NCI-H1417 (cell line): ENCODE results near the gene SEC24D.
"Not testable (repeated sequence)": the region's sequence is repeated elsewhere in the genome, so short reads cannot be mapped to it uniquely, and the experiment has no call there.

ENCODE experiments used
- DNase-seq, 3 experiments: peaks; one replicate each; lab custom pipeline; 2025; lab: John Stamatoyannopoulos, UW

The SEC24D gene, protein sequence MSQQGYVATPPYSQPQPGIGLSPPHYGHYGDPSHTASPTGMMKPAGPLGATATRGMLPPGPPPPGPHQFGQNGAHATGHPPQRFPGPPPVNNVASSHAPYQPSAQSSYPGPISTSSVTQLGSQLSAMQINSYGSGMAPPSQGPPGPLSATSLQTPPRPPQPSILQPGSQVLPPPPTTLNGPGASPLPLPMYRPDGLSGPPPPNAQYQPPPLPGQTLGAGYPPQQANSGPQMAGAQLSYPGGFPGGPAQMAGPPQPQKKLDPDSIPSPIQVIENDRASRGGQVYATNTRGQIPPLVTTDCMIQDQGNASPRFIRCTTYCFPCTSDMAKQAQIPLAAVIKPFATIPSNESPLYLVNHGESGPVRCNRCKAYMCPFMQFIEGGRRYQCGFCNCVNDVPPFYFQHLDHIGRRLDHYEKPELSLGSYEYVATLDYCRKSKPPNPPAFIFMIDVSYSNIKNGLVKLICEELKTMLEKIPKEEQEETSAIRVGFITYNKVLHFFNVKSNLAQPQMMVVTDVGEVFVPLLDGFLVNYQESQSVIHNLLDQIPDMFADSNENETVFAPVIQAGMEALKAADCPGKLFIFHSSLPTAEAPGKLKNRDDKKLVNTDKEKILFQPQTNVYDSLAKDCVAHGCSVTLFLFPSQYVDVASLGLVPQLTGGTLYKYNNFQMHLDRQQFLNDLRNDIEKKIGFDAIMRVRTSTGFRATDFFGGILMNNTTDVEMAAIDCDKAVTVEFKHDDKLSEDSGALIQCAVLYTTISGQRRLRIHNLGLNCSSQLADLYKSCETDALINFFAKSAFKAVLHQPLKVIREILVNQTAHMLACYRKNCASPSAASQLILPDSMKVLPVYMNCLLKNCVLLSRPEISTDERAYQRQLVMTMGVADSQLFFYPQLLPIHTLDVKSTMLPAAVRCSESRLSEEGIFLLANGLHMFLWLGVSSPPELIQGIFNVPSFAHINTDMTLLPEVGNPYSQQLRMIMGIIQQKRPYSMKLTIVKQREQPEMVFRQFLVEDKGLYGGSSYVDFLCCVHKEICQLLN

GRCh38 chr4:118835571-118836300 is at the start of gene SEC24D:
TSS of gene SEC24D (minus strand) at chr4:118836126. CDS start at chr4:118833696, 2,430 bp downstream.
- DNase-seq = peak; percentile 72 to 91 (median 89)

DNA sequence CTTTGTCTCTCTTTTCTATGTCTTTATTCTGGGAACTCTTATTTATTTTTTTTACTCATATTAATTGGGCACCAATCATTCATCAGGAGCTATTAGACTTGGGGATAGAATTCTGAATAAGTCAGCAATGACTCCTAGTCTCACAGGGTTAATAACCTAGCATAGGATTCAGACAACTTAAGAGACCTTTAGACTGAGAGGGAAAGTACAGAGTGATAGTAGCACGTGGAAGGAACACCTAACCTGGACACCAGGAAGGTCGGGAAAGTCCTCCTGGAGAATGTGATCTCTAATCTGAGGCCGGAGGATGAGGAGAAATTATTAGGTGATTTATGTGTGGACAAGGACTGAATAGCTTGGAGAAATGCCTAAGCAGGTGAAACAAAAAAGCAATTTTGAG is 48.8 kb upstream of the SEC24D start:
- no peak for DNase-seq

- DNase-seq = no peak
These were observed 47.9 kb upstream of the SEC24D start for GRCh38 chr4:118883861-118884260.

GRCh38 chr4:118881512-118882146 is 45.7 kb upstream of the SEC24D start:
- no peak for DNase-seq

- DNase-seq = no peak
These were observed 43.5 kb upstream of the SEC24D start for GRCh38 chr4:118879409-118879808.

DNA sequence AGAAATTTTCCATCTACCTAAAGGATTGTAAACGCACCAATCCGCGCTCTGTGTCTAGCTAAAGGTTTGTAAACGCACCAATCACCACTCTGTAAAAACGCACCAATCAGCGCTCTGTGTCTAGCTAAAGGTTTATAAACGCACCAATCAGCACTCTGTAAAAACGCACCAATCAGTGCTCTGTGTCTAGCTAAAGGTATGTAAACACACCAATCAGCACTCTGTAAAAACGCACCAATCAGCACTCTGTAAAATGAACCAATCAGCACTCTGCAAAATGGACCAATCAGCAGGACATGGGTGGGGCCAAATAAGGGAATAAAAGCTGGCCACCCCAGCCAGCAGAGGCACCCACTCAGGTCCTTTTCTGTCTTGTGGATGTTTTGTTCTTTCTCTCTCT is 42.6 kb upstream of the SEC24D start:
- DNase-seq = not testable (repeated sequence)

GRCh38 chr4:118877797-118878196 is 41.9 kb upstream of the SEC24D start:
- DNase-seq = no peak

DNA sequence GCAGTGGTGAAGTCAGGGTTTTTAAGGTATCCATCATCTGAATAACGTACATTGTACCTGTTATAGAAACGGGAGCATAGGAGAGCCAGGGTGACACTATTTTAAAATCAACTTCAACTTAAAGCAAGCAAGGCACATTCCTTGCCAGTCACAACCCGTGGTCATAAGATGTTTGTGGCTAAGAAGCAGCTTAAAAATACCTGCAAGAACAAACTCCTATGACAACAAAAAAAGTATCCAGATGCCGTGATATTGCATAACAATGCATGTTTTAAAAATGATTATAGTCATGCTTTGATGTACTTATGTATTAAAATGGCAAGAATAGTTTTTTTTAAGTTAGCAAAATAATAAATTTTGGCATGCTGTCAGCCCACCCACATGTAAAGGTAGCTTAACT is 36.3 kb upstream of the SEC24D start:
- DNase-seq = no peak

DNA sequence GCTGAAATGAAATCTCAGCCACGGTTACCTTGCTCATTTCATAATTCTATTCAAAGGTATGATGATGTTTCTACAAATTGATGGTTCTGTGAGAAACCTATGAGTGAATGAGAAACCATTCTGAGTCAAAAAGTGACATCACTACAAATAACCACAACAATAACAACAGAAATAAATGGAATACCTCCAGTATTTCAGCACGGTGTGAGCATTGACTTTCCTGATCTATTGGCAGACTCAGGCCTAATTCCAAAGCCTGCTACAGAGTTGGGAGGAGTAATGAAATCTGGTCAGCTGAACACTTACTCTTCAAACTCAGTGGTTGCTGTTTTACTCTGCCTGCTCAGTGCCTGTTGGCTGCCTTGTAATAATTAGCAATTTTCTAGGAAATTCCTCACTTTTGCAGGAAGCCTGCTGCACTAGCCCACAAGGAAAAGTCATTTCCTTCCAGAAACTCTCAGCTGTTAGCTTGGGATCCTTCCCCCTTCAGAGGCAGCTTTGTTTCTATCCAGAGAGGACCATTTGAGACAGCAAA is 33.9 kb upstream of the SEC24D start:
- DNase-seq = no peak

DNA sequence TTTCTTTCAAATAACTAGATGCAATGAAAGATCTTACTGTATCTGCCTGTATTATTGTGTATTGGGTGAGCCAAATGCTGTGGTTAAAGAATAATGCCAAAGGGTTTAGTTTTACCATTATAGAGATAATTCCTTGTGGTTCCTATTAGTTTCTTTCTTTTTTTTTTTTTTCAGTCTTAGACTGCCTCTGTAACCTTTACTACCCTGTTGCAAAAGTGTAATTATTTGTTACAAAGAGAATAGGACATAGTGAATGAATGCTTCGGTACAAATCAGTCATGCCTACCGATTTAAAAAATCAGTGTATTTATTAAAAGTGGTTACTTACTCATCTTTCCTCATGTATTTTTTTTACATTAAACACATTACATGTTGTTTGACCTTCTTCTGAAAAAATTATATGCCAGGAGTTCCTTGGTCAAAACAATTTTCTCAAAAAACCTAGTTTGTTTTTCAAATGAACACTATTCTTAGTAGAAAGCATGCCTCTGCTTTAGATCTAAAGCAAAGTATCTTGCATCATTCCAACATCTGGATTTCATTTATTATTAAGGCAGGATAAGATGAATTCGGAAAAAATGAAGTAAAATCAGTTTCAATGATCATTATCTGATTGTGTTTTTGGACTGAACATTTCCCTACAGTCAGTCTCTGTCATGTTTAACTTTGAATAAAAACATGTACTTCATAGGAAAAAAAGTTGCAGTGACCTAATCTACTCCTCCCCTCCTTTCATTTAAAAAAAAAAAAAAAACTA is 31.6 kb upstream of the SEC24D start:
- DNase-seq = no peak

DNA sequence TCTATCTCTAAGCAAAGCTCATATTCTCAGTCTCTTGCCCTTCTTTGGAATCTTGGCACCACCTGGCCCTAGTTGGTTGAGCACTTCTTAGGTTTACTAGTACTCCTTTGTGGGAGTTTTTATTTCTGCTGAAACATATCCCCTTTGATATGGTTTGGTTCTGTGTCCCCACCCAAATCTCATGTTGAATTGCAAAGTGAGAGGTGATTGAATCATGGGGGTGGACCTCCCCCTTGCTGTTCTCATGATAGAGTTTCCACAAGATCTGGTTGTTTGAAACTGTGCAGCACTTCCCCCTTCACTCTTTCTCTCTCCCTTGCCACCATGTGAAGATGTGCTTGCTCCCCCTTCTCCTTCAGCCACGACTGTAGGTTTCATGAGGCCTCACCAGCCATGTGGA is 30.5 kb upstream of the SEC24D start:
- DNase-seq = no peak

DNA sequence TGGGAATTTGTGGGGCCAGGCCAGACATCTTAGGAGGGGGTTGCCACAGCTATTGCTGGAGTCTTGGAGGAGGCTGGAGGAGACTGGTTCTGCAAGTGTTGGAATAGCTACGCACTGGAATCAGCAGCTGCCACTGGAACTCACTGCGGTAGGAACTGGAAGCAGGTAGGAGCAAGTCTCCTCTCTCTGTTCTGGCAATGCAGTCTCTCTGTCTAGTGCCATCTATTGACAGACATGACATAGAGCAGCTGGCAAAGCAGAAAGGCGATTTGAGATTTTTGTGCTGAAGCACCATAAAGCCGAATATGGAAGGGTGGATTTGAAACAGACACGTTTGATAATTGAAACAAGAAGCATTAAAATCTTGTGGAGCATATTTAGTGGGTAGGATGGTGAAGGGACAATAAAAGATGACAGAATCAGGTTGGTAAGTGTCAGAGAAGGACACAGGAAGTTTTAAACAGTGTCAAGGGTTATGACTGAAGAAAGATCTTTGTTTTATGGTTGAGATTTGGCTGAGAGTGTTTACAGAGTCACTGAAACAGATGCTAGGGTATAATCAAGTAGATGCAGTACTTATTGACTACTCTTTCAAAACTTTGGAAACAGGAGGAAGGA is 29.3 kb upstream of the SEC24D start:
- DNase-seq = peak; percentile 22 to 82 (median 58)

GRCh38 chr4:118858779-118859178 is 22.9 kb upstream of the SEC24D start:
- DNase-seq = no peak

DNA sequence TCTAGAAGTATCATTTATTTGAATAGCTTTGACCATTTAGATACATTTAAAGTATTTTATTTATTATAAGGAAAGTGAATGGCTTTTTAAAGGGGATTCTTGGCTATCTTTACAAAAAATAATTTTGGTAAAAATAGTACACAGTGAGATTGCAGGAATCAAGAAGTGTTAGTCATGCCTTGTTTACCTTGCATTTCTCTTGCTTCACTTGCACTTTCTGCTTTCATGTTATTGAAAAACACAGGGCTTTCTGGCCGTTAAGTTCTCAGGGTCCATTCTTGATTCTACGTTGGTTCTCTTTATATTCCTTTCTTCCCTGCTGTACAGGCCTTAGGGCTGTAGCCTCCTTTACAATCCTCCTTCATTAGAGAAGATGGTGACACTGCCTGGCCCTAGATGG is 21.8 kb upstream of the SEC24D start:
- no peak for DNase-seq

DNA sequence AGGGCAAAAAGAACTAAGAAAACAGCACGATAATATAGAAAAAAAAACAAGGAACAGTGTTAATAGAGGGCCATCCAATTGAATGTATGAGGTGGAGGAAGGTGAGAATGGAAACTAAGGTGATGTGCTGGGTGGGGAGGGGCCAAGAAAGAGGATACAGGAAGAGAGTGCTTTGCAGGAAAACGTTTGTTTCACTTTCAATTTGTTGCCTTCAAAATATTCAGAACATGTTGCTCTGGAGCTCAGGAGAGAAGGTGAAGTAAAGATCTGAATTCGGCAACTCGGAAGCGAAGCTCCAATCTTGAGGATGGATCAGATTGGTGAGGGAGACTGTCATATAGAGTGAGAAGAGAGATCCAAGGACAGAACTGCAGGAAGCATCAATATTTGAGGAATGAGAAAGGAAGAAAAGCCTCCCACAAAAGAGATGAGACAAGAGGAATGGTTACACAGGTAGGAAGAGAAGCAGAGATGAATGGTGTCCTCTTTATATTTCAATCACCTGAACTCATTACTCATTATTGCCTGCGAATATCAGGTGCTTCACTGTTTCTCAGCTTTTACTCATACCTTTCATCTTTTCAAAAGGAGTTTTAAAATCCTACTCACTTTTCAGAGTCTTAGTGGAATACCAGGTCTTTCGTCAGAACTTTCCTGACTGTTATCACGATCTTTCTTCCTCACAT is 14.7 kb upstream of the SEC24D start:
- peak in 2 of 3 experiments; percentile 12 to 34 for DNase-seq

DNA sequence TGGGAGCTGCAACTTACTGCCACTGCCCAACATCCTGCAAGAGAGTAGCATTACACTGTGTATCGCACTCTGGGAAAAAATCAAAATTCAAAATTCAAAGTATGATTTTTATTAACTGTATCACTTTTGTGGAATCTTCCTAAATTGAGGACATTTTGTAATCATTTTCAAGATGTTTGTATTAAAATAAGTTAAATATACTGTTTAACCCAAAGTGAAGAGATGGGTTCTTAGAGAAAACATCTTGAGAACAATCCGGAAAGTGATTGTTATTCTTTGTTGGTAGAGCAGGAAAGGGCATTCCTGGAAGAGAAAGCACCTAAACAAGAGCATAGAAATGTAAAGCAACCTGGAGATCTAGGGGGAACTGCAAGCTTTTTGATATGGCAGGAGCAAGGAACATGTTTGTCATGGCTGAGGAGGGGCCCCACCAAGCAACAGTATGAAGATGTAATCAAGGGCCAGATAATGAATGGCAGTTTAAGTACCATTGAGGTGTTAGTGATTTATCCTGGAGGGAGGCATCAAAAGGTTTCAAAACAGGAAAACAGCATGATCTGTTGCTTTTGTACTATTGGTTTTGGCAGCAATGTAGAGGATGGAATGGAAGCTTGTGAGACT is 14.1 kb upstream of the SEC24D start:
- DNase-seq = peak in 1 of 3 experiments; percentile 34

- DNase-seq = no peak
These were observed 13.0 kb upstream of the SEC24D start for GRCh38 chr4:118848901-118849300.

DNA sequence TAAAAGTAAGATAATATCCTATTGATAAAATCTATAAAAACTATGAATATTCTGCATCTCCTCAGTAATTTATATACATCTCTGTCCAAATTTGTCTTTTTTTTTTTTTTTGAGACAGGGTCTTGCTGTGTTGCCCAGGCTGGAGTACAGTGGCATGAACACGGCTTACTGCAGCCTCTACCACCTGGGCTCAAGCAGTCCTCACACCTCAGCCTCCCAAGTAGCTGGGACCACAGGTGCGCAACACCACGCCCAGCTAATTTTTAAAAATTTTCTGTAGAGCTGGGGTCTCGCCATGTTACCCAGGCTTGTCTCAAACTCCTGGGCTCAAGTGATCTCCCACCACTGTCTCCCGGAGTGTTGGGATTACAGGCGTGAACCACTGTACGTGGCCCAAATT is 12.3 kb upstream of the SEC24D start:
- DNase-seq = no peak

GRCh38 chr4:118846979-118847378 is 11.1 kb upstream of the SEC24D start:
- DNase-seq = no peak
